MG63 (cell line): ENCODE results near the gene UNC13A. TPM values are rescaled to one million over a fixed set of nuclear protein-coding genes. Genes with fewer than 3 reads are reported as not detected.
"Not testable (repeated sequence)": the region's sequence is repeated elsewhere in the genome, so short reads cannot be mapped to it uniquely, and the experiment has no call there.

Source experiments
- DNase-seq: peaks from one replicate; pipeline ENCODE4 v3.0.0-alpha.2; 2020
- H3K27me3 ChIP-seq: fragments of 250-450 bp; sonication (Bioruptor Pico); 2 replicates; pipeline ENCODE4 v1.5.1; 2020; ENCODE audit warnings: mild to moderate bottlenecking, moderate library complexity
- H3K36me3 ChIP-seq: fragments of 250-450 bp; sonication (Bioruptor Pico); 2 replicates; pipeline ENCODE4 v1.5.1; 2020; ENCODE audit warnings: mild to moderate bottlenecking, moderate library complexity
- H3K4me3 ChIP-seq: fragments of 250-450 bp; sonication (Bioruptor Pico); 2 replicates; pipeline ENCODE4 v1.5.1; 2020; ENCODE audit warnings: mild to moderate bottlenecking, moderate library complexity
- H3K9me3 ChIP-seq: fragments of 250-450 bp; sonication (Bioruptor Pico); 2 replicates; pipeline ENCODE4 v1.5.1; 2020; ENCODE audit warnings: mild to moderate bottlenecking, moderate library complexity
- total RNA-seq: library from RNA; depleted of rRNA; stranded (reverse); fragments of >200 nt; shearing (Covaris generic); gene quantifications from 2 replicates; pipeline ENCODE4 v1.2.3, GENCODE V29; 2014; ENCODE audit warnings: low replicate concordance; rRNA removed

Gene UNC13A
- total RNA-seq, 1 experiment from 2014 or later, result 0.10 TPM

GRCh38 chr19:17555480-17555928, 132.7 kb downstream of the UNC13A start, which contains the start of gene COLGALT1:
Gene COLGALT1 (plus strand): TSS chr19:17555649. CDS start chr19:17555714, 65 bp downstream.
- Histone ChIP-seq H3K27me3 (no peaks in the 10 kb centered on the region), H3K9me3 (no peaks in the 10 kb centered on the region), H3K4me3 (peak within 1 kb of the TSS; percentile 91), H3K36me3 (peaks cover 36% of the 10 kb centered on the region)
- DNase-seq, result peak; percentile 99

GRCh38 chr19:17554968-17555479, 133.1 kb downstream of the UNC13A start:
- Histone ChIP-seq H3K4me3 (peak overlapping the region; percentile 91), H3K9me3 (no peaks in the 10 kb centered on the region), H3K27me3 (no peaks in the 10 kb centered on the region), H3K36me3 (peaks cover 31% of the 10 kb centered on the region)
- no peak for DNase-seq

- Histone ChIP-seq H3K27me3 (no peaks in the 10 kb centered on the region), H3K9me3 (no peaks in the 10 kb centered on the region), H3K4me3 (no peak overlapping the region), H3K36me3 (peaks cover 19% of the 10 kb centered on the region)
- DNase-seq, result peak; percentile 86
Observed at GRCh38 chr19:17553256-17553655, 134.9 kb downstream of the UNC13A start.

GRCh38 chr19:17552735-17553134, 135.4 kb downstream of the UNC13A start:
- not testable (repeated sequence) for DNase-seq, H3K9me3 ChIP-seq, H3K27me3 ChIP-seq, H3K4me3 ChIP-seq
- peaks cover 15% of the 10 kb centered on the region for H3K36me3 ChIP-seq

Other genes starting within 250 kb of the UNC13A start
- gene TMEM221, start 239.7 kb downstream of the UNC13A start, total RNA-seq, result not detected in 2 replicates
- gene NXNL1, start 227.4 kb downstream of the UNC13A start, total RNA-seq, result not detected in 2 replicates
- 6.3 and 6.5 TPM in 2 replicates for gene SLC27A1, start 217.8 kb downstream of the UNC13A start, total RNA-seq
- 87.7 and 149 TPM in 2 replicates for gene PGLS, start 176.7 kb downstream of the UNC13A start, total RNA-seq
- 146 and 155 TPM in 2 replicates for gene COLGALT1, start 132.7 kb downstream of the UNC13A start, total RNA-seq
- 23.3 and 50.0 TPM in 2 replicates for gene MAP1S, start 31.1 kb upstream of the UNC13A start, total RNA-seq
- gene FCHO1, start 63.1 kb upstream of the UNC13A start, total RNA-seq, result 0.82 TPM in 1 of 2 replicates, not detected in the other
- not detected in 2 replicates for gene B3GNT3, start 106.8 kb upstream of the UNC13A start, total RNA-seq
- not detected in 2 replicates for gene INSL3, start 133.2 kb upstream of the UNC13A start, total RNA-seq
- gene JAK3, start 159.6 kb upstream of the UNC13A start, total RNA-seq, result not detected in 2 replicates
- 766 and 1,556 TPM in 2 replicates for gene RPL18A, start 171.6 kb upstream of the UNC13A start, total RNA-seq
- gene SLC5A5, start 183.6 kb upstream of the UNC13A start, total RNA-seq, result not detected in 2 replicates
- 228 and 241 TPM in 2 replicates for gene CCDC124, start 244.7 kb upstream of the UNC13A start, total RNA-seq